ENCODE results near the gene ADAMTS8.

ADAMTS8 gene

DNA sequence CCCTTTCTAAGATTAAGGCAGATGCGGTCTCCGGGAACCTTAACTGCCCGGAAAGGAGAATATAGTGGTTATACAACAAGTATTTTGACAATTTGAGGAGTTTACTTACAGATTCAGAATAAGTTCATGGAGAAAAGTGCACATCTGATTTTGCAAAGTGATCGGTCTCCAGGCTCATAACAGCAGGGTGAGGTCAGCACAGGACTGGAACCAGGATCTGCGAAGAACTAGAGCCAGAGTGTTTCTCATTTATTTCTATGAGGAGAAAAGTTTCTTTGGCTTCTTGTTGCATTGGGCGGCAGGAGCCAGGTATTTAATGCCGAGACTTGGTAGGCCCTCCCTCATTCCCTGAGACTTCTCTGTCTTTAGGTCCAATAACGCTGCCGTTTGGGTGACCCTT is 23.8 kb upstream of the ADAMTS8 start:
- peak overlapping the region; percentile 89 to 94 for H3K27ac ChIP-seq
- no peaks in the 10 kb centered on the region for H3K9me3 ChIP-seq
- H3K4me3 ChIP-seq, result peak overlapping the region; percentile 70 to 78
- peaks cover 0 to 74% (median 49%) of the 10 kb centered on the region in 4 donors for H3K4me1 ChIP-seq
- H3K36me3 ChIP-seq, result peaks cover 0 to 5% (median 0%) of the 10 kb centered on the region in 3 donors
- DNase-seq, result no peak
- intact Hi-C loops (cut with DNase I; ENCODE audit: low total_unique reads), result no loop called here
- TF ChIP-seq, protein P1, sequence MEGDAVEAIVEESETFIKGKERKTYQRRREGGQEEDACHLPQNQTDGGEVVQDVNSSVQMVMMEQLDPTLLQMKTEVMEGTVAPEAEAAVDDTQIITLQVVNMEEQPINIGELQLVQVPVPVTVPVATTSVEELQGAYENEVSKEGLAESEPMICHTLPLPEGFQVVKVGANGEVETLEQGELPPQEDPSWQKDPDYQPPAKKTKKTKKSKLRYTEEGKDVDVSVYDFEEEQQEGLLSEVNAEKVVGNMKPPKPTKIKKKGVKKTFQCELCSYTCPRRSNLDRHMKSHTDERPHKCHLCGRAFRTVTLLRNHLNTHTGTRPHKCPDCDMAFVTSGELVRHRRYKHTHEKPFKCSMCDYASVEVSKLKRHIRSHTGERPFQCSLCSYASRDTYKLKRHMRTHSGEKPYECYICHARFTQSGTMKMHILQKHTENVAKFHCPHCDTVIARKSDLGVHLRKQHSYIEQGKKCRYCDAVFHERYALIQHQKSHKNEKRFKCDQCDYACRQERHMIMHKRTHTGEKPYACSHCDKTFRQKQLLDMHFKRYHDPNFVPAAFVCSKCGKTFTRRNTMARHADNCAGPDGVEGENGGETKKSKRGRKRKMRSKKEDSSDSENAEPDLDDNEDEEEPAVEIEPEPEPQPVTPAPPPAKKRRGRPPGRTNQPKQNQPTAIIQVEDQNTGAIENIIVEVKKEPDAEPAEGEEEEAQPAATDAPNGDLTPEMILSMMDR (IDR thresholded peaks at IDR 0.05), result no peak
- H3K27me3 ChIP-seq, result no peaks in the 10 kb centered on the region

DNA sequence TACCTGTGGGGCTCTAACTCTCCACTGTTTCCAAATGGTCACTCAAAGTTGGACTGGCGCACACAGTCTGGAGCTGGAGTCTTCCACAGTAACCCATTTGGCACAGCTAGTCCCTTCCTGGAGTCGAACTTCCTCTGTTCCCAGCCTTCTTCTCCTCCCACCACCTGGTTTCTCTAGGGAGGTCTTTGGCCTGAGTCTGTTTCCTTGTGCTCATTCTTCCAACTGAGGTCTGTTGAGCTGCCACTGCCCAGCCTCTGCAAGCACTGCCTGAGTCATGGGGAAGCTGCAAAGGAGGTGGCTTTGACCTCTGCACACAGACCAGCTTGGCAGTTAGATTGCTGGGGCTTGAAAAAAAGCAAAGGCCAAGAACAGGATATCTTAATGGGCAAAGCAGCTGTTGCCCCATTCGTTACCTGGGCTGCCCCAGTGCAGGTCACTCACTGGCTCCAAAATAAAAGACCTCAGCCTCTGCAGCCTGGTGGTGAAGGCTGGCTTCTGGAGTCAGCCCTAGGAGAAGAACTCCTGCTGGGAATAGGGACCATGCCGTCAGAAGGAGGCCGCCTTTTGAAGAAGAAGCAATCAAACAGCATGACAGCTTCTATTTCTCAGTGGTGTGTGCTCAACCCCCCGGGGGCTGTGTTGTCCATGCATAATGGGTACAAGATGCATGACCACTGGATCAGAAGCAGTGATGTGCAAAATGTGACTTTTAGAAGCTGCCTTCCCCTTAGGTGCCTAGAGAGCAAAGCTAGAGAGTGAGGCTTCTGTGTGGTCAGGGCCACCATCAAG is 23.0 kb upstream of the ADAMTS8 start:
- Histone ChIP-seq H3K9me3 (no peaks in the 10 kb centered on the region), H3K4me1 (peaks cover 0 to 67% (median 43%) of the 10 kb centered on the region in 4 donors), H3K36me3 (no peaks in the 10 kb centered on the region), H3K4me3 (peak overlapping the region; percentile 70 to 78), H3K27me3 (no peaks in the 10 kb centered on the region), H3K27ac (peak overlapping the region; percentile 89 to 94)
- peak; percentile 58 to 85 for DNase-seq
- intact Hi-C loops (cut with DNase I; ENCODE audit: low total_unique reads), result no loop called here
- TF ChIP-seq, protein P1 (IDR thresholded peaks at IDR 0.05), result no peak

DNA sequence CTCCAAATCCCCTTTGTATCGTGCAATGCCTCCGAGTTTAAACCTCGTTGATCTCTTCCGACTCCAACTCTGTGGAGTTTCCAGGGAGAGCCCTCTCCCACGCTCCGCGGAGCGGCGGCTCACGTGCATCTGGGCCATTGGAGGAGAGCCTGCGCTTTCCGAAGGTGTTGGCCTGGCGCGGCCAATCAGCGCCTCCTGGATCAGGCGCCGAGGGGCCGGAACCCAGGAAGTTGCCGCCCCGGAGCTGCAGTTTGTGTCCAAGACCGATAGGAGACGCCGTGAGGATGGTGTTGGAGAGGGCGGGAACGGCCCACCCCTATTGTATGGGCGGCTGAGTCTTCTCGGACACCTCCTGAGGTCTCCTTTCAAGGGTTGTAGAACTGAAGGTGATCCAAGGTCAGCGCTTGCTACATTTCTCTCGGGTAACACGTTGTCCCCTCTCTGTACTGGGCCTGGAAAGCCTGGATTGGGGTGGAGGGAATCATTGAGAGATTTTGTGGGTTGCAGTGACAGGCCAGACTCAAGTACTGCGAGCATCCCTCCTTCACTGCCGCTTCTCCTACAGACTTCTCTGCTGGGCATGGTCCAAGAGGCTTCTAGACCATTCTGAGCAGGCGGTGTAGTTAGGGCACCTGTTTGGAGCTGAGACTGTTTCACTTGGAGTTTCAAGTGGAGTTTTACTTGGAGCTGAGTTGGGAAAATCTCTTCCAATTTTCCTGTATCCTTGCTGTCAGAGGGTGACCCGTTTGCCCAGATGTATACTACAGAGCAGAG is 21.8 kb upstream of the ADAMTS8 start:
- DNase-seq, result peak; percentile 90 to 98
- Histone ChIP-seq H3K27ac (peak overlapping the region; percentile 89 to 94), H3K9me3 (no peaks in the 10 kb centered on the region), H3K36me3 (no peaks in the 10 kb centered on the region), H3K27me3 (no peaks in the 10 kb centered on the region), H3K4me3 (peak overlapping the region; percentile 70 to 78), H3K4me1 (peaks cover 0 to 54% (median 33%) of the 10 kb centered on the region in 4 donors)
- TF ChIP-seq, protein P1 (IDR thresholded peaks at IDR 0.05), result peak; percentile 79 to 92
- intact Hi-C loops (cut with DNase I; ENCODE audit: low total_unique reads), result no loop called here

DNA sequence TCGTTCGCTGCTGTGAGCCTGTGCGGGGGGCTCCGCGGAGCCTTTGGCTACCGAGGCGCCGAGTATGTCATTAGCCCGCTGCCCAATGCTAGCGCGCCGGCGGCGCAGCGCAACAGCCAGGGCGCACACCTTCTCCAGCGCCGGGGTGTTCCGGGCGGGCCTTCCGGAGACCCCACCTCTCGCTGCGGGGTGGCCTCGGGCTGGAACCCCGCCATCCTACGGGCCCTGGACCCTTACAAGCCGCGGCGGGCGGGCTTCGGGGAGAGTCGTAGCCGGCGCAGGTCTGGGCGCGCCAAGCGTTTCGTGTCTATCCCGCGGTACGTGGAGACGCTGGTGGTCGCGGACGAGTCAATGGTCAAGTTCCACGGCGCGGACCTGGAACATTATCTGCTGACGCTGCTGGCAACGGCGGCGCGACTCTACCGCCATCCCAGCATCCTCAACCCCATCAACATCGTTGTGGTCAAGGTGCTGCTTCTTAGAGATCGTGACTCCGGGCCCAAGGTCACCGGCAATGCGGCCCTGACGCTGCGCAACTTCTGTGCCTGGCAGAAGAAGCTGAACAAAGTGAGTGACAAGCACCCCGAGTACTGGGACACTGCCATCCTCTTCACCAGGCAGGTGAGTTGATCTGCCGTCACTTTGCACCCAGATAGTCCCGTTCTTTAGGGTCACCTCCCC is 21.0 kb upstream of the ADAMTS8 start:
- Histone ChIP-seq H3K27ac (peak overlapping the region; percentile 89 to 94), H3K4me3 (peak overlapping the region; percentile 70 to 78), H3K36me3 (no peaks in the 10 kb centered on the region), H3K4me1 (peaks cover 0 to 47% (median 29%) of the 10 kb centered on the region in 4 donors), H3K27me3 (no peaks in the 10 kb centered on the region), H3K9me3 (no peaks in the 10 kb centered on the region)
- TF ChIP-seq, protein P1 (IDR thresholded peaks at IDR 0.05), result no peak
- intact Hi-C loops (cut with DNase I; ENCODE audit: low total_unique reads), result no loop called here
- DNase-seq, result no peak
